WERI-Rb-1 (cell line): ENCODE data around the gene GPM6B.
A peak's percentile ranks its signal among the peaks of the same experiment; 100 is the strongest.

Experiments
- DNase-seq: peaks from one replicate; pipeline ENCODE4 v3.0.0-alpha.2; 2020
- H3K27ac ChIP-seq: fragments of 250-450 bp; sonication (Bioruptor Pico); 2 replicates; pipeline ENCODE4 v1.5.1; 2020; ENCODE audit warnings: mild to moderate bottlenecking, moderate library complexity
- H3K27me3 ChIP-seq: fragments of 250-450 bp; sonication (Bioruptor Pico); 2 replicates; pipeline ENCODE4 v1.5.1; 2021; ENCODE audit warnings: mild to moderate bottlenecking, low read depth, moderate library complexity; ENCODE audit not compliant: insufficient read depth, severe bottlenecking
- H3K36me3 ChIP-seq: fragments of 250-450 bp; sonication (Bioruptor Pico); 2 replicates; pipeline ENCODE4 v1.5.1; 2020; ENCODE audit warnings: mild to moderate bottlenecking, moderate library complexity
- H3K4me3 ChIP-seq: 2 replicates; pipeline ENCODE4 v1.5.1; 2011; ENCODE audit warnings: low read depth, mild to moderate bottlenecking, control low read depth, low read length
- H3K9me3 ChIP-seq: fragments of 250-450 bp; sonication (Bioruptor Pico); 2 replicates; pipeline ENCODE4 v1.5.1; 2021; ENCODE audit warnings: mild to moderate bottlenecking, moderate library complexity; ENCODE audit not compliant: severe bottlenecking
- CTCF ChIP-seq: IDR thresholded peaks from 2 replicates; pipeline ENCODE4 v1.5.1; 2011; ENCODE audit warnings: low read depth, mild to moderate bottlenecking, control low read depth, inconsistent platforms, low read length

GPM6B gene

GRCh38 chrX:13750812-13751211 lies 66.1 kb downstream of the GPM6B start:
- Histone ChIP-seq H3K27ac (no peak overlapping the region), H3K36me3 (peaks cover 74% of the 10 kb centered on the region)
- TF ChIP-seq CTCF: no peak

GRCh38 chrX:13750204-13750603 lies 66.7 kb downstream of the GPM6B start:
- H3K9me3 ChIP-seq: no peaks in the 10 kb centered on the region
- H3K4me3 ChIP-seq: no peak overlapping the region
- no peak for DNase-seq
- no peaks in the 10 kb centered on the region for H3K27me3 ChIP-seq
- H3K36me3 ChIP-seq: peaks cover 73% of the 10 kb centered on the region
- peak; percentile 50; the same call in 1 of the 2 replicates for TF ChIP-seq CTCF
- no peak overlapping the region for H3K27ac ChIP-seq

More at GRCh38 chrX:13750812-13751211, 66.1 kb downstream of the GPM6B start:
- no peaks in the 10 kb centered on the region for H3K27me3 ChIP-seq
- H3K4me3 ChIP-seq: no peak overlapping the region
- no peaks in the 10 kb centered on the region for H3K9me3 ChIP-seq
- no peak for DNase-seq

GRCh38 chrX:13748486-13748885 lies 68.4 kb downstream of the GPM6B start:
- H3K36me3 ChIP-seq: peaks cover 74% of the 10 kb centered on the region
- TF ChIP-seq CTCF: no peak
- no peak for DNase-seq
- H3K27ac ChIP-seq: no peak overlapping the region
- H3K4me3 ChIP-seq: no peak overlapping the region
- no peaks in the 10 kb centered on the region for H3K27me3 ChIP-seq
- no peaks in the 10 kb centered on the region for H3K9me3 ChIP-seq

- H3K36me3 ChIP-seq: peaks cover 70% of the 10 kb centered on the region
Observed at GRCh38 chrX:13747836-13748235, 69.1 kb downstream of the GPM6B start.

GRCh38 chrX:13742397-13743176 lies 74.3 kb downstream of the GPM6B start:
- Histone ChIP-seq H3K4me3 (no peak overlapping the region), H3K27me3 (no peaks in the 10 kb centered on the region), H3K36me3 (peaks cover 59% of the 10 kb centered on the region), H3K27ac (no peak overlapping the region), H3K9me3 (no peaks in the 10 kb centered on the region)
- TF ChIP-seq CTCF: no peak
- DNase-seq: no peak

More at GRCh38 chrX:13747836-13748235, 69.1 kb downstream of the GPM6B start:
- no peak overlapping the region for H3K4me3 ChIP-seq
- peak; percentile 41 for DNase-seq
- H3K27ac ChIP-seq: no peak overlapping the region
- H3K27me3 ChIP-seq: no peaks in the 10 kb centered on the region
- no peaks in the 10 kb centered on the region for H3K9me3 ChIP-seq
- peak; percentile 55 for TF ChIP-seq CTCF
